ENCODE data around the gene ZNF407. TPM values are rescaled to one million over a fixed set of nuclear protein-coding genes. Genes with fewer than 3 reads are reported as not detected.

The ZNF407 gene
- 2.4 to 3.5 TPM (median 2.5 TPM) in 5 replicates for total RNA-seq (2022; extraction: Qiagen RNA extraction)

DNA sequence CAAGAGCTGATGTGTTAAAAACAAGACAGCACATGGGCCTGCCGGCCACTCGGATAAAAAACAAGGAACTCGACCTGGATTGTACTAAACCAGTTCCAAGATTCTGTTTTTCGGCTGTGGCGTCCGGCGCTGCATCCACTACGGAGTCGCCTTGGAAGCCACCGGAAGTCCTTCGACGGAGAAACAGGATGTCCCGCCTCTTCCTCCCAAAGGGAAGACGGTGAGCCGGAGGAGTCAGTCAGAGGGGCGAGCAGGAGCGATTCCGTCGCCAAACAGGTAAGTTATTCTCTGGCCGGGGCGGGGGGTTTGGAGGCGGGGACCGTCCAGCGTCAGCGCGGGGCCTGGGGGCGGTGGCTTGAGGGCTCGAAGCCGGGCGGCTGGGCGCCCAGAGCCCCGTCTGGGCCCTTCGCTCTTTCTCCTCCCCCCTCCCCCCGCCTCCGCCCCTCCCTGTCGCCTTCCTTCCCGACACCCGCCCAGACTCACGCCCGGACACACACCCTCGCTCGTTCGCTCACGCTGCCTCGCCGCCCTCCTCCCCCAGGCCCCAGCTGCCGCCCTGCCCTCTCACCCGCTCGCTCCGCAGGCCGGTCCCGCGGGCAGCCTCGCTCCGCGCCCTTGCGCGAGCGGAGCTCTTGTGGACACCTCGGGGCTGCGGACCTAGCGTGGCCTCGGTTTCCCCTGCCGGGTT lies at the start of gene ZNF407:
TSS of gene ZNF407 (plus strand) at position 209 of the 688 bp plus-strand sequence. CDS start 33,150 bp downstream, outside the sequence.

Other genes with a start within 250 kb of the ZNF407 start
- gene DIPK1C, start 140.6 kb upstream of the ZNF407 start, total RNA-seq (2022; extraction: Qiagen RNA extraction): not detected in 5 replicates
- gene CNDP2, start 101.5 kb upstream of the ZNF407 start, total RNA-seq (2022; extraction: Qiagen RNA extraction): 79.1 to 106 TPM (median 82.9 TPM) in 5 replicates
- gene CNDP1, start 63.4 kb upstream of the ZNF407 start, total RNA-seq (2022; extraction: Qiagen RNA extraction): not detected in 5 replicates

All from A549 treated with Hydrocortisone at 1 μM for 4 hours (cell line).